ENCODE data around the gene EXOC3.

- TF ChIP-seq CTCF (conservative IDR thresholded peaks at IDR 0.05) (no peak), ZFX (IDR thresholded peaks at IDR 0.05) (no peak)
These were observed 19.2 kb upstream of the EXOC3 start for GRCh38 chr5:423626-424261.
